SK-N-SH (cell line): ENCODE results near the gene CARD8. TPM values are rescaled to one million over a fixed set of nuclear protein-coding genes. Genes with fewer than 3 reads are reported as not detected.

Experiments
- CTCF ChIA-PET: fragments of 300-600, 350-600 bp; formaldehyde crosslinking; extraction: SDS; loops from one replicate; lab custom pipeline; 2021; lab: Yijun Ruan, JAX
- POLR2A ChIA-PET: fragments of 350-600 bp; sonication (Branson Sonifier 250); formaldehyde crosslinking; extraction: SDS; loops from one replicate; lab custom pipeline; 2020; ENCODE audit warnings: antibody characterized with exemption, inconsistent platforms; lab: Yijun Ruan, JAX
- DNase-seq: peaks from one replicate; pipeline ENCODE4 v3.0.0; 2012
- H2AFZ ChIP-seq: fragments of 200-600 bp; sonication (generic); 2 replicates; pipeline ENCODE4 v1.8.1; 2016; ENCODE audit warnings: antibody characterized with exemption, mild to moderate bottlenecking, low read depth
- H3F3A ChIP-seq: fragments of 200-600 bp; sonication (generic); replicated peaks from 2 replicates; pipeline ENCODE3; 2016; ENCODE audit warnings: antibody characterized with exemption, mild to moderate bottlenecking; ENCODE audit not compliant: insufficient read depth
- H3K27ac ChIP-seq, 2 experiments: fragments of 200-500 bp in 1 of 2; fragments of 200-600 bp in 1 of 2; sonication (Bioruptor generic) in 1 of 2; sonication (generic), shearing (Covaris generic) in 1 of 2; 2 replicates each; pipeline versions ENCODE4 v1.5.1 to v1.6.1; 2014 to 2016; ENCODE audit warnings: low read depth in 2 of 2, inconsistent platforms in 1 of 2, low read length in 1 of 2, mild to moderate bottlenecking in 1 of 2, mixed read lengths in 1 of 2
- H3K27me3 ChIP-seq: fragments of 200-600 bp; sonication (generic), shearing (Covaris generic); 2 replicates; pipeline ENCODE4 v1.6.1; 2016; ENCODE audit warnings: mixed run types; ENCODE audit not compliant: insufficient read depth
- H3K36me3 ChIP-seq, 2 experiments: fragments of 200-500 bp in 1 of 2; fragments of 200-600 bp in 1 of 2; sonication (Bioruptor generic) in 1 of 2; sonication (generic) in 1 of 2; replicated peaks in 1 of 2; 2 replicates each; pipeline versions ENCODE3 to v1.5.1; 2014 to 2016; ENCODE audit warnings: low read length in 1 of 2, mild to moderate bottlenecking in 1 of 2; ENCODE audit not compliant: insufficient read depth in 2 of 2, control insufficient read depth in 1 of 2
- H3K4me1 ChIP-seq, 2 experiments: fragments of 200-500 bp in 1 of 2; fragments of 200-600 bp in 1 of 2; sonication (Bioruptor generic) in 1 of 2; sonication (generic), shearing (Covaris generic) in 1 of 2; 2 replicates each; pipeline versions ENCODE4 v1.5.1 to v1.6.1; 2014 to 2016; ENCODE audit warnings: low read depth in 1 of 2, low read length in 1 of 2, mixed run types in 1 of 2; ENCODE audit not compliant: insufficient read depth in 2 of 2, control insufficient read depth in 1 of 2
- H3K4me2 ChIP-seq: fragments of 200-600 bp; sonication (generic), shearing (Covaris generic); 2 replicates; pipeline ENCODE4 v1.6.1; 2017; ENCODE audit warnings: mixed run types
- H3K4me3 ChIP-seq, 2 experiments: fragments of 200-500 bp in 1 of 2; fragments of 200-600 bp in 1 of 2; sonication (Bioruptor generic) in 1 of 2; sonication (generic), shearing (Covaris generic) in 1 of 2; 2 replicates each; pipeline versions ENCODE4 v1.5.1 to v1.8.1; 2014 to 2016; ENCODE audit warnings: low read depth in 2 of 2, inconsistent platforms in 1 of 2, low read length in 1 of 2, mild to moderate bottlenecking in 1 of 2, mixed read lengths in 1 of 2, moderate library complexity in 1 of 2
- H3K79me2 ChIP-seq: fragments of 200-600 bp; sonication (generic); 2 replicates; pipeline ENCODE4 v1.8.1; 2017; ENCODE audit warnings: mild to moderate bottlenecking; ENCODE audit not compliant: insufficient read depth
- H3K9ac ChIP-seq: fragments of 200-600 bp; sonication (generic); 2 replicates; pipeline ENCODE4 v1.6.1; 2017; ENCODE audit warnings: mixed run types
- H3K9me2 ChIP-seq: fragments of 200-600 bp; sonication (generic); 2 replicates; pipeline ENCODE4 v1.6.1; 2017; ENCODE audit warnings: mixed run types
- H3K9me3 ChIP-seq: fragments of 200-600 bp; sonication (generic); 2 replicates; pipeline ENCODE4 v1.6.1; 2017; ENCODE audit warnings: mixed run types, mild to moderate bottlenecking, moderate library complexity
- H4K20me1 ChIP-seq: fragments of 200-600 bp; sonication (generic); 2 replicates; pipeline ENCODE4 v1.6.1; 2017; ENCODE audit warnings: mild to moderate bottlenecking, mixed run types; ENCODE audit not compliant: insufficient read depth
- ELF1 ChIP-seq: IDR thresholded peaks from 2 replicates; pipeline ENCODE4 v1.4.0; 2012
- GABPA ChIP-seq: IDR thresholded peaks from 2 replicates; pipeline ENCODE4 v1.4.0; 2012; ENCODE audit warnings: low read depth, mild to moderate bottlenecking
- MAX ChIP-seq: IDR thresholded peaks from 2 replicates; pipeline ENCODE4 v1.4.0; 2012; ENCODE audit warnings: low read depth
- MXI1 ChIP-seq: IDR thresholded peaks from 2 replicates; pipeline ENCODE4 v1.6.1; 2012; ENCODE audit warnings: mild to moderate bottlenecking, low read depth, low read length, improper control_type of control experiment
- POLR2AphosphoS5 ChIP-seq: IDR thresholded peaks from 2 replicates; pipeline ENCODE4 v1.6.1; 2012; ENCODE audit warnings: low read depth, low read length
- RFX5 ChIP-seq: IDR thresholded peaks from 2 replicates; pipeline ENCODE4 v1.6.1; 2012; ENCODE audit warnings: mild to moderate bottlenecking, improper control_type of control experiment, low read length
- SIN3A ChIP-seq: IDR thresholded peaks from 2 replicates; pipeline ENCODE4 v1.6.1; 2012; ENCODE audit warnings: low read depth, mild to moderate bottlenecking, low read length, moderate library complexity, borderline replicate concordance
- TAF1 ChIP-seq: IDR thresholded peaks from 2 replicates; pipeline ENCODE4 v1.6.1; 2012; ENCODE audit warnings: low read depth, mild to moderate bottlenecking, low read length, moderate library complexity, borderline replicate concordance
- YY1 ChIP-seq: IDR thresholded peaks from 2 replicates; pipeline ENCODE4 v1.4.0; 2012; ENCODE audit warnings: low read depth, mild to moderate bottlenecking
- ZBTB33 ChIP-seq: IDR thresholded peaks from 2 replicates; pipeline ENCODE4 v1.4.0; 2012; ENCODE audit warnings: low read depth, borderline replicate concordance
- WGBS: methylation state at CpG from one replicate; pipeline ENCODE4 v1.1.6; 2017; ENCODE audit warnings: low lambda C conversion rate; 5-methylcytosine and 5-hydroxymethylcytosine counted together
- polyA plus RNA-seq, 3 experiments: library from polyadenylated mRNA; depleted of rRNA; stranded (reverse); fragments of >200 nt; gene quantifications; 2 replicates each; pipeline ENCODE4 v1.2.3, GENCODE V29; 2012
- TF ChIP-seq, protein P1 (sequence below): fragments of 200-600 bp; sonication (generic); IDR thresholded peaks from 2 replicates; pipeline ENCODE4 v1.6.1; 2017; ENCODE audit warnings: antibody characterized with exemption, mild to moderate bottlenecking, moderate library complexity

CARD8 gene
- polyA plus RNA-seq, 1 of the 3 experiments (the other 2 are of a cell fraction): 16.4 TPM

GRCh38 chr19:48169939-48170803 is 85.5 kb downstream of the CARD8 start, which contains the start of the genes LIG1 and ZSWIM9 (continued):
- TF ChIP-seq ZBTB33 (no peak), MXI1 (peak; percentile 88), YY1 (0 out of 2 replicates have a peak, but pooled peaks have one; percentile 19), MAX (peak; percentile 88), POLR2AphosphoS5 (peak; percentile 50; the same call in 1 of the 2 replicates), TAF1 (peak; percentile 35; the same call in 1 of the 2 replicates), SIN3A (peak; percentile 91)
- TF ChIP-seq, protein P1, sequence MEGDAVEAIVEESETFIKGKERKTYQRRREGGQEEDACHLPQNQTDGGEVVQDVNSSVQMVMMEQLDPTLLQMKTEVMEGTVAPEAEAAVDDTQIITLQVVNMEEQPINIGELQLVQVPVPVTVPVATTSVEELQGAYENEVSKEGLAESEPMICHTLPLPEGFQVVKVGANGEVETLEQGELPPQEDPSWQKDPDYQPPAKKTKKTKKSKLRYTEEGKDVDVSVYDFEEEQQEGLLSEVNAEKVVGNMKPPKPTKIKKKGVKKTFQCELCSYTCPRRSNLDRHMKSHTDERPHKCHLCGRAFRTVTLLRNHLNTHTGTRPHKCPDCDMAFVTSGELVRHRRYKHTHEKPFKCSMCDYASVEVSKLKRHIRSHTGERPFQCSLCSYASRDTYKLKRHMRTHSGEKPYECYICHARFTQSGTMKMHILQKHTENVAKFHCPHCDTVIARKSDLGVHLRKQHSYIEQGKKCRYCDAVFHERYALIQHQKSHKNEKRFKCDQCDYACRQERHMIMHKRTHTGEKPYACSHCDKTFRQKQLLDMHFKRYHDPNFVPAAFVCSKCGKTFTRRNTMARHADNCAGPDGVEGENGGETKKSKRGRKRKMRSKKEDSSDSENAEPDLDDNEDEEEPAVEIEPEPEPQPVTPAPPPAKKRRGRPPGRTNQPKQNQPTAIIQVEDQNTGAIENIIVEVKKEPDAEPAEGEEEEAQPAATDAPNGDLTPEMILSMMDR: no peak

DNA sequence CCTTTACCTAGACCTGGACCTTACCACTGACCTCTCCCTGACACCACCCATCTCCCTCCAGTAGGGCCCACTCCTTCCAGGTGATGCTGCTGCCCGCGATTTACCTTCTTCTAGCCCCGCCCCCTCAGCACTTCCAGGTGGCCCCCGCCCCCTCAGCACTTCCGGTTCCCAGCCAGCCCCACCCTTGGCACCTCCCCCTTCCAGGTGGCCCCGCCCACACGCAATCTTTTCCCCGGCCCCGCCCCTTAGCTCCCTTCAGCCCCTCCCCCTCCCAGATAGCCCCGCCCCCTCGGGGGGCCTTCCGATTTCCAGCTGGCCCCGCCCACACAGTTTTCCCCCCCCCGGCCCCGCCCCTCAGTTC is 86.2 kb downstream of the CARD8 start:
- 4% methylated on average over 15 of the region's 15 CpGs for WGBS
- H3K79me2 ChIP-seq: peaks cover 46% of the 10 kb centered on the region
- H3K27me3 ChIP-seq: no peaks in the 10 kb centered on the region
- peak overlapping the region; percentile 99 for H3K4me2 ChIP-seq
- peak overlapping the region; percentile 77 for H2AFZ ChIP-seq
- TF ChIP-seq GABPA (peak; percentile 58; the same call in 1 of the 2 replicates), RFX5 (no peak), ELF1 (peak; percentile 37; the same call in 1 of the 2 replicates)
- TF ChIP-seq, all 33 proteins: peak for 2
- ChIA-PET POLR2A (interaction anchor here (1.0 kb wide), 2 partner anchors 34 to 59 kb away, joined by 3 to 4 read pairs; no protein-coding TSS in a partner anchor), CTCF (interaction anchor here (0.6 to 1.3 kb wide), 3 partner anchors 17 to 91 kb away, joined by 3 to 5 read pairs (median 3); no protein-coding TSS in a partner anchor)
- DNase-seq: peak; percentile 97
- peaks cover 10 to 12% of the 10 kb centered on the region in 2 experiments; a peak in 1 of 4 replicates for H3K4me1 ChIP-seq
- no peaks in the 10 kb centered on the region for H3K9me3 ChIP-seq
- H3K9me2 ChIP-seq: no peaks in the 10 kb centered on the region
- peaks cover 9 to 21% of the 10 kb centered on the region in 2 experiments for H3K36me3 ChIP-seq
- peak overlapping the region; percentile 64 to 83; a peak in 2 of 4 replicates for H3K27ac ChIP-seq
- H3K4me3 ChIP-seq: peak overlapping the region; percentile 73 to 100
- H3K9ac ChIP-seq: peak overlapping the region; percentile 88; the same call in 1 of the 2 replicates
- no peaks in the 10 kb centered on the region for H4K20me1 ChIP-seq
- peaks cover 8% of the 10 kb centered on the region for H3F3A ChIP-seq
